ENCODE measurements around the gene MTMR2. TPM values are rescaled to one million over a fixed set of nuclear protein-coding genes. Genes with fewer than 3 reads are reported as not detected.

The MTMR2 gene
- total and polyA plus RNA-seq, 2 donors: 20.5 to 43.9 TPM

DNA sequence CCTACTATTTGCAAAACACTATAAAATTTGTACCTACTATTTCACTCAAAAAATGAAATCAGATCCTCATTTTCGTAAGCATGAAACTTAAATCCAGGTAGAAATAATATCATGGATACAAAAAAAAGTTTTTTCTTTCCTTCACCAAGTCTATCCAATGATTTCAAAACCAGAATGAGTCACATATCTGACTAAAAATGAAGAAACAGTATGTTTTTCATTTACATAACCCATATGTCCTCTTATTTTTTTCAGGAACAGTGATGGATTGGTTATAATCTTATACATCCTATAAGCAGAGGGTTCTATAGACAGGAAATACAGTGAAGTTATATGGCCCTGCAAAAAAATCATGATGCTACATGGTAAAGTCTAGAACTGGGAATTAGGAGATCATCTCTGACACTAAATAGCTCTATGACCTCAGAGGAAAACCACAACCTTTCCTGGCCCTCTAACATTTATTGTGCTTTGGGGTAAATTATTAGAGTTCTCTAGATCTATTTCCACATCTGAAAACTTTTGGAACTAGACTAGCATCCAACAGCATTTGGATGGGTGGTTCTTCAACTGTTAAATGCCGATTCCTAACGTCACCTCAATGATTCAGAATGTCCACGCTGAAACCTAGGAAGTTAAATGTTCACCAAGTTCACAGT, 10.9 kb downstream of the MTMR2 start:
- H3K4me1 ChIP-seq (ENCODE audit: insufficient read depth): no peaks in the 10 kb centered on the region
- DNase-seq (ENCODE audit: extremely low spot score): no peak
- WGBS: 93% methylated on average over 4 of the region's 4 CpGs
- H3K4me3 ChIP-seq (ENCODE audit: low read depth, low read length): no peak overlapping the region
- H3K36me3 ChIP-seq (ENCODE audit: insufficient read depth): no peaks in the 10 kb centered on the region
- no peak overlapping the region for H3K27ac ChIP-seq (ENCODE audit: low read depth)

DNA sequence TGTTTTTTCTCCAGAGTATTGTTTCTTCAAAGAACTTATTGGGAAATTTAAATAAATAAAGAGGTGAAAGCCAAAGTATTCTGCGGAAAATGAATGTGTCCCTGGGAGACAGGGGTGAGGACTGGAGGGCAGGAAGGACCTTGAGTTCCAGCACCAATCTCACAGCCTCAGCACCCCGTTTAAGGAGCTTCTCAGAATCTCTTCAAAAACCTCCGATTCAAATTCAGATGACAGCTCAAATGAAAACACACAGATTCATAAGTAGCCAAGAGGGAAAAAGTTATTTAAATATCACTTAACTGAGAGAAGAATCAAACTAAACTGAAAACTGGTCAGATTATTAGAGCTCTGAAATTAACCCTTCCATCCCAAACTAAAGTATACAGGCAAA, 12.5 kb downstream of the MTMR2 start:
- Histone ChIP-seq H3K36me3 (ENCODE audit: insufficient read depth) (no peaks in the 10 kb centered on the region), H3K4me1 (ENCODE audit: insufficient read depth) (no peaks in the 10 kb centered on the region), H3K4me3 (ENCODE audit: low read depth, low read length) (no peak overlapping the region), H3K27ac (ENCODE audit: low read depth) (no peak overlapping the region)
- 79% methylated on average over 3 of the region's 3 CpGs for WGBS
- no peak for DNase-seq (ENCODE audit: extremely low spot score)

DNA sequence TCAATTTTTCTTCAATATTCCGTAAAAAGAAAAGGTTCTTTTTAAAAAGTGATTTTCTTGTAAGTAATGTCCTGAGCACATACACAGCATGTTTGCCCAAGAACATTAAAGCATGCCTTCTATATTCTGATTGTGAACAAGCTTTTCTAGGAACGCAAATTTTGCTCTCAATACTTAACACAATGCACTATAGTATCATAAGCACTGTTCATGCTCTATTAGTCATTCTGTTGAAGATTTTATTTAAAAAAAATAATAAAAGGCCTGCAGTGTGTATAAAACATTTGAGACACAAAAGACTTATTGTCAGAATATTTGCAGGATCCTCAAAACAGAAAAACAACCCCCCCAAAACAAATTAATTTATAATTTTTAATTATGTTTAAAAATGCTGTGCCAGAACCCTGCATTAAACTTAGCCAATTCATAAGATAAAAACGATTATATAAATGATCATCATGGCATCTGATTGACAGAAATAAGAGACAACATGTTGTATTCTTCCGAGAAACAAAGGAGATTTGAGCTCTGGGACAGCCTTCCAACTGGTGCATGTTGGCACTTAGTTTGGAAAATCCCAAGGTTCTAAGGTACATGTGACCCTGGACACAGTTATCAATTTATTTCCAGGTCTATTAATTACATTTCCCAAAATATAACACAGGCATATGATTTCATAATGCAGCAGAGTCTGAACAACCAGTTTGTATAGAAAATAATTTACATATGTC, 13.1 kb downstream of the MTMR2 start:
- no peaks in the 10 kb centered on the region for H3K4me1 ChIP-seq (ENCODE audit: insufficient read depth)
- no peak overlapping the region for H3K27ac ChIP-seq (ENCODE audit: low read depth)
- H3K4me3 ChIP-seq (ENCODE audit: low read depth, low read length): no peak overlapping the region
- no peaks in the 10 kb centered on the region for H3K36me3 ChIP-seq (ENCODE audit: insufficient read depth)
- 91% methylated on average over 4 of the region's 4 CpGs for WGBS
- no peak for DNase-seq (ENCODE audit: extremely low spot score)

DNA sequence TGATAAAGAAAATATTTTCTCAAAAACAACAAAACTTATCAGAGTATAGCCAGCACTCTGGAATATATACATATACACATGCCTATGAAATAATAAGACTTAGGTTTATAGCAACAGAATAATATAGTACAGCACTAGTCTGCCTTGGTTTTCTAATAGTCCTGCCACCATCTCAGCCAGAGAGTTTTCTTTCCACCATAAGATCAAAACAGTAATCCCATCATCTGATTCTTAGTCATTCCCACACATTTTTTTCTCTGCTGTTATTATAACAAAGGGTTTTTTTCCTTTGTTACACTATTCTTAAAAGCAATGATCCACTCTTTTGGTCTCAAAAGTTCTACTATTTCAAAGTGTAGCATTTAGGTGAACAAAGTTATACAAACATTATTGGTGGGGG, 15.1 kb downstream of the MTMR2 start:
- DNase-seq (ENCODE audit: extremely low spot score): no peak
- no peak overlapping the region for H3K4me3 ChIP-seq (ENCODE audit: low read depth, low read length)
- H3K36me3 ChIP-seq (ENCODE audit: insufficient read depth): no peaks in the 10 kb centered on the region
- H3K4me1 ChIP-seq (ENCODE audit: insufficient read depth): no peaks in the 10 kb centered on the region
- H3K27ac ChIP-seq (ENCODE audit: low read depth): no peak overlapping the region

DNA sequence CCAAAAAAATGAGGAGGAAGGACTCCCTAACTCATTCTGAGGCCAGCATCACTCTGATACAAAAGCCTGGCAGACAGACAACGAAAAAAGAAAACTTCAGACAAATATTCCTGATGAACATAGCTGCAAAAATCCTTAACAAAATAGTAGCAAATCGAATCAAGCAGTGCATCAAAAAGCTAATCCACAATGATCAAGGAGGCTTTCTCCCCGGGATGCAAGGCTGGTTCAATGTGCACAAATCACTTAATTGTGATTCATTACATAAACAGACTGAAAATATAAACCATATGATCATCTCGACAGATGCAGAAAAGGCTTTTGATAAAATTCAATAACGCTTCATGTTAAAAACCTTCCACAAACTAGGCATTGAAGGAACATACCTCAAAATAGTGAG, 16.4 kb downstream of the MTMR2 start:
- no peak for DNase-seq (ENCODE audit: extremely low spot score)
- no peak overlapping the region for H3K4me3 ChIP-seq (ENCODE audit: low read depth, low read length)
- 85% methylated on average over 5 of the region's 5 CpGs for WGBS
- no peaks in the 10 kb centered on the region for H3K36me3 ChIP-seq (ENCODE audit: insufficient read depth)
- H3K4me1 ChIP-seq (ENCODE audit: insufficient read depth): no peaks in the 10 kb centered on the region
- H3K27ac ChIP-seq (ENCODE audit: low read depth): no peak overlapping the region

DNA sequence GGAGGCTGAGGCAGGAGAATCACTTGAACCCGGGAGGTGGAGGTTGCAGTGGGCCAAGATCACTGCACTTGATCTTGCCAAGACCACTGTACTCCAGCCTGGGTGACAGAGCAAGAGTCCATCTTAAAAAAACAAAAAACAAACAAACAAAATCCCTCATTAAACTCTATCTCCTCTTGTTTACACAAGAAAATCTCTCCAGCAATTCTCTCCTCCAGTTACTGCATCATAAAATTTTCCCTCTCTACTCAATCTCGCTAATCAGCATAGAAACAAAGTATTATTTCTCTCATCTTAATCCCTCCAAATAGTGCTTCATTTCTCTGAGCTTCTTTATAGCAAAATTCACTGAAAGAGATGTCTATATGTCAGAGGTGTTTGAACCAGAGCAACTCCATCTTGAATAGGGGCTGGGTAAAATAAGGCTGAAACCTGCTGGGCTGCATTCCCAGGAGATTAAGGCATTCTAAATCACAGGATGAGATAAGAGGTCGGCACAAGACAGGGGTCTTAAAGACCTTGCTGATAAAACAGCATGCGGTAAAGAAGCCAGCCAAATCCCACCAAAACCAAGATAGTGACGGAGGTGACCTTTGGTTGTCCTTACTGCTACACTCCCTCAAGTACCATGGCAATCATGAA, 19.8 kb downstream of the MTMR2 start:
- no peaks in the 10 kb centered on the region for H3K36me3 ChIP-seq (ENCODE audit: insufficient read depth)
- H3K4me3 ChIP-seq (ENCODE audit: low read depth, low read length): no peak overlapping the region
- H3K4me1 ChIP-seq (ENCODE audit: insufficient read depth): no peaks in the 10 kb centered on the region
- no peak overlapping the region for H3K27ac ChIP-seq (ENCODE audit: low read depth)
- WGBS: 52% methylated on average over 5 of the region's 5 CpGs
- DNase-seq (ENCODE audit: extremely low spot score): no peak

DNA sequence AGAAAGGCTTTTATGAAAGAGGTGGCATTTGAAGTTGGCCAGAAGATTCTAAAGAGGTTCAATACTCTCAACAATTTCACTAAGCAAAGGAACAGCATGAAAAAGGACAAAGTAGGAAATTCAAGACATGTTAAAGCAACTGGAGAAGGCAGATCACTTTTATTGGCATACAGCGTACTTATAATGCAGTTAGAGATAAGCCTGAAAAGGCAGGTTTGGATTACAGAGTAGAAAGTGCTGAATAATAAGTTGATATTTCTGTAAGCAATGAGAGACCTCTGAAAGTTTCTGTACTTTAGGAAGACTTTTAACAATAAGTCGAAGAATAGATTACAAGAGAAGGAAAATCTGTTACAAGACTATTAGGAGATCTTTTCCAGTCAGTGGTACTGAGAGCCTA, 25.1 kb downstream of the MTMR2 start:
- no peaks in the 10 kb centered on the region for H3K4me1 ChIP-seq (ENCODE audit: insufficient read depth)
- 52% methylated on average over 2 of the region's 2 CpGs for WGBS
- H3K27ac ChIP-seq (ENCODE audit: low read depth): no peak overlapping the region
- no peak overlapping the region for H3K4me3 ChIP-seq (ENCODE audit: low read depth, low read length)
- no peaks in the 10 kb centered on the region for H3K36me3 ChIP-seq (ENCODE audit: insufficient read depth)
- DNase-seq (ENCODE audit: extremely low spot score): no peak

DNA sequence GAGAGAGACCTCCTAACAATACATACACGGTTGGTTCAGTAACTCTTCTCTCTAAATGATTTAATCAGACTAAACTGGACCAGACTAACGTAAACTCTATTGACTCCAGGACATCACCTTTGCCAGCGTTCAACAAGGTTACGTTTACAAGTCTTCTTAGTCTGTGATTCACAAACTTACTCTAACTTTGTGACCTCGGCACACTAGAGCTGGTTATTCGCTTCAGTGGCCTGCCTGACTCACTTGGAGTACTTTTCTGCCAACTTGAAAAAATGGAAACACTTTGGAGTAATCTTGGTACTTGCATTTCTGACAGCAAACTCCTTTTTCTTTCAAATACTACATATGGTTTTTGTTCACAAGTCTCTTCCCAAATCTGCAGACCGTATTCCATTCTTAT, 26.2 kb downstream of the MTMR2 start:
- no peaks in the 10 kb centered on the region for H3K4me1 ChIP-seq (ENCODE audit: insufficient read depth)
- H3K4me3 ChIP-seq (ENCODE audit: low read depth, low read length): no peak overlapping the region
- WGBS: 80% methylated on average over 7 of the region's 7 CpGs
- H3K36me3 ChIP-seq (ENCODE audit: insufficient read depth): no peaks in the 10 kb centered on the region
- H3K27ac ChIP-seq (ENCODE audit: low read depth): no peak overlapping the region
- no peak for DNase-seq (ENCODE audit: extremely low spot score)

DNA sequence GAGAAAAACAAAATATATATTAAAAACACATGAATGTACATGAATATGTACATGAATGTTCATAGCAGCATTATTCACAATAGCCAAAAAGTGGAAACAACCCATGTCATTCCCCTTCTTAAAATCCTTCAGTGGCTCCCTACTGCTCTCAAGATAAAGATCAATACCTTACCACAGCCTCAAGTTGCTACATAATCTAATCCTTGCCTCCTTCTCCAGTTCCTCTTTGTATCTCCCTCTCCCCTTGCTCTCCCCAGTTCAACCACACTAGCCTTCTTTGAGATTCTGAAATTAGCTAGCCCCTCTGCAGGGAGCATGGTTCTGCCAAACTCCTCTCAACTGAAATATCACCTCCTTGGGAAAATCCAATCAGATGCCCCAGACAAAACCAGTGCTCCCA, 28.1 kb downstream of the MTMR2 start:
- no peak overlapping the region for H3K4me3 ChIP-seq (ENCODE audit: low read depth, low read length)
- DNase-seq (ENCODE audit: extremely low spot score): no peak
- no peaks in the 10 kb centered on the region for H3K4me1 ChIP-seq (ENCODE audit: insufficient read depth)
- no peak overlapping the region for H3K27ac ChIP-seq (ENCODE audit: low read depth)
- no peaks in the 10 kb centered on the region for H3K36me3 ChIP-seq (ENCODE audit: insufficient read depth)

DNA sequence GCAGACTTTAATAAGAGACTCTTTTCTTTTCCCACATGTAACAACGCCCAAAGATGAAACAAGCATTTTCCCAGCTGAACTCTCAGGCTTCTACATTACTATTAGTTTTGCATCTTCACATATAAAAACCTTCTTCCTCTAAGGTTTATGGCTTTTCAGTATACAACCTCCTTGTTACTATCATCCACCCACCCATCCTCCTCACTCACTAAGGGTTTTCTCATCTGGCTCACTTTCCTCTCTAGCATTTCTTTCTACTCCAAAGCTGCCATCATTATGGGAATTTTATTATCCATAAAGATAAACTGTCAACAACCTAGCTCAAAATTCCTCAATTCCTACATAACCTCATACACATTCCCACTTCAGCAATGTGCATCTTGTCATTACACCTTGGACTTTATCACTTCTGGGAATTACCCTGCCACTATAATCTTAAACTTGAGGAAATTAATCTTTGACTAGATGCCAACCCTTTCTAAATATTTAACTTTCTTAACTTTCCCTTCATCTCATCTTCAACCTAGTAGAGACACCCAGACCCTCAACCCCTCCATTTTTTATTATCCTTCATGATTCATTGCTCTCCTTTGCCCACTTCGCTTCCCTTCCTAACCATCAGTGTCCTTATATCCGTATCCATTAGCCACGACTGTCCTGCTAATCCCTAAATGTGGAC, 30.9 kb downstream of the MTMR2 start:
- Histone ChIP-seq H3K27ac (ENCODE audit: low read depth) (no peak overlapping the region), H3K4me1 (ENCODE audit: insufficient read depth) (no peaks in the 10 kb centered on the region), H3K4me3 (ENCODE audit: low read depth, low read length) (no peak overlapping the region), H3K36me3 (ENCODE audit: insufficient read depth) (peaks cover 1% of the 10 kb centered on the region)
- 74% methylated on average over 4 of the region's 4 CpGs for WGBS
- no peak for DNase-seq (ENCODE audit: extremely low spot score)

DNA sequence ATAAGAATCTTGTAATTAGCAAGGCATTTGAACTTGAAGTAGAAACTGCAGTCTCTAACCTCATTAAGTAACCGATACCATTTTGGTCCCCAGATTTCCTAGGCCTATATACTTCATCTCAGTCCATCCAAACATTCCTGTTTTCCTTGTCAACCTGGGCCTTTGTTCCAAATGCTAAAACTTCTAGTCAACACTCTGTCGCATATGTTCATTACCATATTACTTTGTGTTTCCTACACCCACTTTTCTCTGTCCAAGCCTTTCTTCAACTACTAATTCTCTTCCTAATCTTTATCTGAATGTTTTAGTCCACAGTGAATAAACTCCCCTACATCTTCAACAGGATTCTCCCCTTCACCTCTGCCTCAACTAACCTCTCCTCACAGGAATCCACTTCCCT, 31.4 kb downstream of the MTMR2 start:
- DNase-seq (ENCODE audit: extremely low spot score): no peak
- no peaks in the 10 kb centered on the region for H3K4me1 ChIP-seq (ENCODE audit: insufficient read depth)
- WGBS: 96% methylated on average over 2 of the region's 2 CpGs
- no peak overlapping the region for H3K27ac ChIP-seq (ENCODE audit: low read depth)
- peaks cover 1% of the 10 kb centered on the region for H3K36me3 ChIP-seq (ENCODE audit: insufficient read depth)
- no peak overlapping the region for H3K4me3 ChIP-seq (ENCODE audit: low read depth, low read length)

DNA sequence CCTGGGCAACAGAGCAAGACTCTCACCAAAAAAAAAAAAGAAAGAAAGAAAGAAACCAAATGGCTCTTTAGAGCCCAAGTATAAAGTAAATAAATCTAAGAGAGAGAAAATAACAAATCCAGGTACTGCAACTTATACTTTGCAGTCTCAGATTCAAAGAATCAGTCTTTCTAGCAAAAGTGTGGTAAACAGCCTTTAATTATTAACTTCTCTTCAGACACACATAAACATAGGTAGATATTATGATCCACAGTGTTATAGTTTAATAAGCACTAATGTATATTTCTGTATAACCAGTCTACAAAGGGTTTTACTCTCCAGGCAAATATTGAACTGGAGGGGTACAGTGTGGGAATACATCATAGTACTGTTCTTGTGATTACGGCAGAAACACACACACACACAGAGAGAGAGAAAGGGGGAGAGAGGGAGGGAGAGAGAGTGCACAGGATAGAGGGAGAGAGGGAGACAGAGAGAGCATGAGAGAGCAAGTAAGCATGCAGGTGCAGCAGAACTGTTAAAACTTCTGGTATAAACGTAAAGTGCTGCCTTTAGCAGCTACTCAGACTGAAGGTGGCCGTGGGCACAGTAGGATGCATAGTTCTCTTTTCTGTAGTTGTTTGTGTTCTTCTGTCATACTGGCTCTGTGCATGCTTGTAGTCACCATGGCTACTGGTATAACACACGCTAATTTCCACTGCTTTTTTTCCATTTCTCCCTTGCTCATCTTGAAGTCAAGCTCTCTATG, 32.3 kb downstream of the MTMR2 start:
- Histone ChIP-seq H3K27ac (ENCODE audit: low read depth) (no peak overlapping the region), H3K36me3 (ENCODE audit: insufficient read depth) (peaks cover 1% of the 10 kb centered on the region), H3K4me1 (ENCODE audit: insufficient read depth) (no peaks in the 10 kb centered on the region), H3K4me3 (ENCODE audit: low read depth, low read length) (no peak overlapping the region)
- WGBS: 54% methylated on average over 4 of the region's 4 CpGs
- no peak for DNase-seq (ENCODE audit: extremely low spot score)

DNA sequence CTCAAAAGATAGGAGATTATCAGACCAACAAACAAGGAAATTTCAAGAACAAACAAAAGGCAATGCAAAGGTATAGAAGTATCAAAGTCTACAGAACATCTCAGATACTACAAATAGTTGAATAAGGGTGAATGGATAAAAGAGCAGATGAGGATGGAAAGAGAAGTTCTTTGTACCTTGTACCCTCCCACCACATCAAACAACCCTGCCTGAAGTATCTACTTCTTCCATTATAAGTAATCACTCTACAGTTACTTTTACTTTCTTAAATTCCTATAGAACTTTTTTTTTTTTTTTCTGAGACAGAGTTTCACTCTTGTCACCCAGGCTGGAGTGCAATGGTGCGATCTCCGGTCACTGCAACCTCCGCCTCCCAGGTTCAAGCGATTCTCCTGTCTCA, 35.1 kb downstream of the MTMR2 start:
- 97% methylated on average over 4 of the region's 4 CpGs for WGBS
- DNase-seq (ENCODE audit: extremely low spot score): no peak

More for the DNA sequence above, 35.1 kb downstream of the MTMR2 start:
- Histone ChIP-seq H3K4me1 (ENCODE audit: insufficient read depth) (no peaks in the 10 kb centered on the region), H3K4me3 (ENCODE audit: low read depth, low read length) (no peak overlapping the region), H3K27ac (ENCODE audit: low read depth) (no peak overlapping the region), H3K36me3 (ENCODE audit: insufficient read depth) (peaks cover 3% of the 10 kb centered on the region)
